HCT116 (cell line): ENCODE results near the gene CST11.

ENCODE experiments used
- CEBPB ChIP-seq: IDR thresholded peaks from 2 replicates; pipeline ENCODE4 v1.6.1; 2012; ENCODE audit warnings: low read depth
- CTCF ChIP-seq, 3 experiments: fragments of 200-600 bp in 1 of 3; sonication (generic) in 1 of 3; IDR thresholded peaks in 2 of 3; conservative IDR thresholded peaks in 1 of 3; 2 replicates each; pipeline ENCODE4 v1.5.1; 2012 to 2017; ENCODE audit warnings: low read depth in 2 of 3, low read length in 2 of 3, antibody characterized with exemption in 1 of 3, borderline replicate concordance in 1 of 3, control low read depth in 1 of 3, mild to moderate bottlenecking in 1 of 3, mixed read lengths in 1 of 3, mixed run types in 1 of 3, moderate library complexity in 1 of 3; ENCODE audit not compliant: insufficient read depth in 1 of 3
- MAX ChIP-seq: IDR thresholded peaks from 2 replicates; pipeline ENCODE4 v1.6.1; 2012
- POLR2A ChIP-seq: IDR thresholded peaks from 2 replicates; pipeline ENCODE4 v1.7.0; 2011; ENCODE audit warnings: borderline replicate concordance; ENCODE audit not compliant: insufficient read depth, insufficient read length; ENCODE audit errors: extremely low read depth
- POLR2AphosphoS5 ChIP-seq: IDR thresholded peaks from 2 replicates; pipeline ENCODE4 v1.6.1; 2011; ENCODE audit warnings: mild to moderate bottlenecking, low read depth, low read length, moderate library complexity

- TF ChIP-seq MAX: no peak
- TF ChIP-seq CTCF (IDR thresholded peaks at IDR 0.05 in 2 of 3, conservative IDR thresholded peaks at IDR 0.05 in 1 of 3; ENCODE audit: borderline replicate concordance in 1 of 3, insufficient read depth in 1 of 3, low read depth in 2 of 3, low read length in 2 of 3): no peak
- TF ChIP-seq POLR2A: no peak
- TF ChIP-seq CEBPB: no peak
- no peak for TF ChIP-seq POLR2AphosphoS5
These were observed 3.3 kb downstream of the CST11 start for GRCh38 chr20:23449421-23449820.
